GM19452 (cell line): ENCODE results near the gene MEX3B.
"Not testable (repeated sequence)": the region's sequence is repeated elsewhere in the genome, so short reads cannot be mapped to it uniquely, and the experiment has no call there.

Source experiments
- ATAC-seq: cut with Tn5 transposase; IDR thresholded peaks from one replicate; pipeline ENCODE4 v1.9.1; 2021; ENCODE audit not compliant: unreplicated experiment

Gene MEX3B

GRCh38 chr15:82014989-82015388, 30.8 kb downstream of the MEX3B start:
- ATAC-seq, result no peak

DNA sequence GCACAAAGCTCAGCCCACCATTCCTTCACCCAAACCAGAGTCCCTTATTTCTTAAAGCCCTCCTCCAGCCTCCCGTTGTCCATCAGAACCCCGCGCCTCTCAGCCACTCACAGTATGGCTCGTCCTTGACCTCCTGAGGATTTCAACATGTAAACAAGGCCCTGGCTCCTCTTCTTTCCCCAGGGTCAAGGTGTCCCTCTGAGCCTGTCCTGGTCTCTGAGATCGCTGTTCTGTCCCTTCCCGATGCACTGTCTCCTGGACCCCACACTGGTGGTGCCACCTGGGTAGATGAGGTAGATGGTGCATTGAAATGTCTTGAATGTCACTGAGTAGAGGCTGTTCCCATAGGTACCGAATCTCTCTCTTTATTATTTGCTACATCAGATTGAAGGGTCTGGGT, 32.9 kb downstream of the MEX3B start:
- ATAC-seq, result no peak

DNA sequence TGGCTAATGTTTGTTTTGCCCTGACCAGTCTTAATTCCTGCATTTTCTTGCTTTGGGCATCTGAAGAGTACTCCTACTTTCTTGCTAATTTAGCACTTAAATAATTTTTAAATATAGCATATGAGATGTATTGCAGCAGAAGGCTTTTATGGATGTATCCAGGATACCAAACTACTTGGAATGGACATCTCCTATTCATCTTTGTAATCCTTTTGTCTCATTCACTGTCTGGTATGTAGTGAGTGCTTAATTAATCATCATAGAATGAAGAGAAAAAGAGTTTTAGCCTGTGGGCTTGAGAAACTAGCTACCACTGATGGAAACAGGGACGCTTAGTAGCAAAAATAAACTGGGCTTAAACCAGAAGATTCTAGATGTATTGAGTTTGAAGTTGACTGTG, 40.6 kb downstream of the MEX3B start:
- no peak for ATAC-seq

DNA sequence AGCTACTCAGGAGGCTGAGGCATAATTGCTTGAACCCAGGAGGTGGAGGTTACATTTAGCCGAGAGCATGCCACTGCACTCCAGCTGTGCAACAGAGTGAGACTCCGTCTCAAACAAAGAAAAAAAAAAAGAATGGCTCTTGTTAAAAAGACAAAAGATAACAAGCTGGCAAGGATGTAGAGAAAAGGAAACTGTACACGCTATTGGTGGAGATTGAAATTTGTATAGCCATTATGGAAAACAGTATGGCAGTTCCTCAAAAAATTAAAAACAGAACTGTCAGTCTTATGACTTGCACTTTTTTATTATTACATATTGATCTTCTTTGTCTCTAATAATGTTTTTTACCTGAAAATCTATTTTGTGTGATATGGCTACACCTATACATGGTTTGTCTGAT, 41.9 kb downstream of the MEX3B start:
- ATAC-seq, result no peak

GRCh38 chr15:81995081-81995480, 50.7 kb downstream of the MEX3B start:
- not testable (repeated sequence) for ATAC-seq

GRCh38 chr15:81992523-81992922, 53.3 kb downstream of the MEX3B start:
- ATAC-seq, result no peak
